Measurements from ENCODE around the gene DMKN. TPM values are rescaled to one million over a fixed set of nuclear protein-coding genes. Genes with fewer than 3 reads are reported as not detected.

DMKN gene
- total and polyA plus RNA-seq, 2 of the 8 experiments (the other 6 are each of a cell fraction or from before 2014, with no cell fraction given): 290 to 330 TPM

DNA sequence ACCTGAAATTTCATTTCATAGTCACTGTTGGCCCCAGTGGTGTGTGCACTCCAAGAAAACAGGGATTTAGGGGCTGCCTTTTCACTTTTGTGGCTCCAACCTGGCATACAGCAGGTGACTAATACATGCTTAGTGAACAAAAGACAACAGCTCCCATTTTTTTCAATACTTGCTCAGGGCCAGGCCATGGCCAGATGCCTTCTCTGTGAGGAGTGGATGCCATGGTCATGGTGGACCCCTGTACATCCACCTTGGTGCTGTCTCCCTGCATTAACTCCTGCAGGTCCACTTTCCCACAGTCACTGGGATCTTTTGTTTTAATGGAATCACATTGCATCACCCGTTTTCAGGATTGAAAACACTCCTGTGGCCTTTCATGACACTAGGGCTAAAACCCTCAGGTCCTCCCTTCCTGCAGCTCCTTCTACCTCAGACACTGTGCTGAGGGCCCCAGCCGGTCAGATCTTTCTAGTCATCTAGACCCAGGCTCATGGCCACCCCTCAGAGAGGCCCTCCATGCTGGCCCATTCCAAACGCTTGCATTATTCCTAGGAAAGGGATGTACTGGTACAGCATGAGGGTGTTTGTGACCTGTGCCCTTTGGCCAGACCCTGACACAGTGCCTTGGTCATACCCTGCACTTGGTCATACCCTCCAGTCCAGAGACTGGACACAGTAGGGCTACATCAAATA is 30.8 kb upstream of the DMKN start:
- 0 out of 2 replicates have a peak overlapping the region, but pooled peaks have one; percentile 78 for H3K27ac ChIP-seq (ENCODE audit: low read depth, low read length)
- TF ChIP-seq GABPA (IDR thresholded peaks at IDR 0.05; ENCODE audit: borderline replicate concordance, insufficient read depth, low read length): no peak
- TF ChIP-seq, protein P1, sequence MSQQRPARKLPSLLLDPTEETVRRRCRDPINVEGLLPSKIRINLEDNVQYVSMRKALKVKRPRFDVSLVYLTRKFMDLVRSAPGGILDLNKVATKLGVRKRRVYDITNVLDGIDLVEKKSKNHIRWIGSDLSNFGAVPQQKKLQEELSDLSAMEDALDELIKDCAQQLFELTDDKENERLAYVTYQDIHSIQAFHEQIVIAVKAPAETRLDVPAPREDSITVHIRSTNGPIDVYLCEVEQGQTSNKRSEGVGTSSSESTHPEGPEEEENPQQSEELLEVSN (IDR thresholded peaks at IDR 0.05): no peak
- TF ChIP-seq MAFK (IDR thresholded peaks at IDR 0.05; ENCODE audit: low read depth, low read length): no peak
- TF ChIP-seq POLR2AphosphoS5 (IDR thresholded peaks at IDR 0.05; ENCODE audit: low read depth, low read length): no peak
- no peak for TF ChIP-seq YY1 (IDR thresholded peaks at IDR 0.05; ENCODE audit: low read depth, low read length)
- TF ChIP-seq BRCA1 (IDR thresholded peaks at IDR 0.05; ENCODE audit: low read depth, low read length): no peak
- no peak for TF ChIP-seq JUN (IDR thresholded peaks at IDR 0.05; ENCODE audit: low read depth, low read length)
- no peak for TF ChIP-seq SIN3A (conservative IDR thresholded peaks at IDR 0.05 in 1 of 2, IDR thresholded peaks at IDR 0.05 in 1 of 2; ENCODE audit: low read depth in 1 of 2, low read length in 2 of 2)
- no peak for TF ChIP-seq HDAC2 (IDR thresholded peaks at IDR 0.05; ENCODE audit: borderline replicate concordance in 1 of 2, low read depth in 2 of 2, low read length in 2 of 2)

More for the DNA sequence above, 30.8 kb upstream of the DMKN start:
- H3K14ac ChIP-seq (ENCODE audit: insufficient read length): no peak overlapping the region
- CTCF ChIA-PET (ENCODE audit: partially characterized antibody): interaction anchor here (0.7 to 1.3 kb wide), 3 partner anchors 28 to 49 kb away, joined by 3 to 5 read pairs (median 3); no protein-coding TSS in a partner anchor
- no peaks in the 10 kb centered on the region for H3K27me3 ChIP-seq (replicated peaks in 1 of 4; ENCODE audit: control insufficient read depth in 3 of 4, extremely low read depth in 1 of 4, insufficient read depth in 3 of 4, low read length in 3 of 4)
- H3K4ac ChIP-seq (replicated peaks; ENCODE audit: insufficient read length, low read depth, low read length): no peak overlapping the region
- no peak overlapping the region for H4K5ac ChIP-seq (ENCODE audit: insufficient read length, low read depth, low read length)
- peak overlapping the region; percentile 84 to 90 for H3K4me2 ChIP-seq (ENCODE audit: insufficient read depth in 1 of 2, low read depth in 2 of 2, low read length in 2 of 2)
- no peak overlapping the region for H2BK120ac ChIP-seq (replicated peaks; ENCODE audit: low read depth, low read length)
- H2BK12ac ChIP-seq (ENCODE audit: low read depth, low read length): no peak overlapping the region
- H3K9ac ChIP-seq (replicated peaks in 1 of 4; ENCODE audit: extremely low read depth in 1 of 4, low read depth in 3 of 4, low read length in 3 of 4): peak overlapping the region in 3 of 4 experiments; percentile 64 to 85 (median 80); a peak in 3 of 7 replicates
- WGBS, 2 experiments (ENCODE audit: extremely low coverage in 1 of 2, insufficient coverage in 1 of 2, insufficient read length in 1 of 2, insufficient replicate concordance in 2 of 2, low coverage in 1 of 2, low lambda C conversion rate in 2 of 2, missing lambda C conversion rate in 1 of 2): 83% methylated on average over 3 of the region's 3 CpGs; no CpG with 5 or more reads in 1 of the 2 experiments
- peak overlapping the region; percentile 55; the same call in 1 of the 2 replicates for H3K18ac ChIP-seq (ENCODE audit: extremely low read depth, low read length)
- H4K20me1 ChIP-seq (replicated peaks in 1 of 2; ENCODE audit: control insufficient read depth in 1 of 2, insufficient read depth in 2 of 2, low read length in 2 of 2): peaks cover 5 to 15% of the 10 kb centered on the region in 2 experiments
- H2BK20ac ChIP-seq (ENCODE audit: low read length): no peak overlapping the region
- no peak for FAIRE-seq
- H3K4me3 ChIP-seq (ENCODE audit: extremely low read depth in 1 of 4, insufficient read depth in 2 of 4, low read depth in 3 of 4, low read length in 4 of 4): peak overlapping the region; percentile 88 to 97 (median 94)
- POLR2A ChIA-PET (ENCODE audit: partially characterized antibody): interaction anchor here (0.7 to 4.6 kb wide), 8 partner anchors 9 to 159 kb away, joined by 3 to 23 read pairs (median 3); no protein-coding TSS in a partner anchor
- H2BK15ac ChIP-seq (ENCODE audit: low read length): no peak overlapping the region
- 0 out of 2 replicates have a peak overlapping the region, but pooled peaks have one; percentile 68 for H2AK5ac ChIP-seq (ENCODE audit: low read depth, low read length)
- no peak overlapping the region for H3K23ac ChIP-seq (ENCODE audit: insufficient read length)
- peaks cover 0 to 13% (median 2%) of the 10 kb centered on the region in 4 experiments; a peak in 3 of 7 replicates for H3K4me1 ChIP-seq (replicated peaks in 1 of 4; ENCODE audit: control insufficient read depth in 3 of 4, insufficient read depth in 4 of 4, low read length in 3 of 4)
- no peaks in the 10 kb centered on the region for H3K9me3 ChIP-seq (ENCODE audit: insufficient read depth in 2 of 2, low read depth in 1 of 2, low read length in 1 of 2)
- H2BK5ac ChIP-seq (ENCODE audit: low read depth, low read length): peak overlapping the region; percentile 84; the same call in 1 of the 2 replicates
- no peak overlapping the region for H4K91ac ChIP-seq (replicated peaks; ENCODE audit: insufficient read length, low read length)
- peak overlapping the region; percentile 36 for H3K56ac ChIP-seq (replicated peaks; ENCODE audit: insufficient read length, low read depth, low read length)
- H3K23me2 ChIP-seq (ENCODE audit: low read depth, low read length): peaks cover 10% of the 10 kb centered on the region; the same call in 1 of the 2 replicates
- DNase-seq (ENCODE audit: low read depth in 1 of 2, low spot score in 2 of 2): no peak
- H2AFZ ChIP-seq (ENCODE audit: low read length): no peak overlapping the region
- H3K79me1 ChIP-seq (ENCODE audit: low read depth, low read length): peaks cover 18% of the 10 kb centered on the region; the same call in 1 of the 2 replicates
- peaks cover 0 to 31% of the 10 kb centered on the region in 2 experiments; a peak in 2 of 4 replicates for H3K79me2 ChIP-seq (ENCODE audit: control insufficient read depth in 1 of 2, insufficient read depth in 2 of 2, low read length in 2 of 2)
- no peak overlapping the region for H4K8ac ChIP-seq (ENCODE audit: extremely low read depth, insufficient read depth, low read length)
- peaks cover 0 to 18% (median 9%) of the 10 kb centered on the region in 4 experiments; a peak in 5 of 8 replicates for H3K36me3 ChIP-seq (ENCODE audit: control insufficient read depth in 2 of 4, insufficient read depth in 4 of 4, low read length in 3 of 4)

All from H1 (cell line).